ENCODE measurements around the gene LACTB.

LACTB gene

GRCh38 chr15:63157891-63158431, 36.3 kb downstream of the LACTB start:
- no peak for DNase-seq (ENCODE audit: low read depth)

GRCh38 chr15:63160638-63161037, 39.0 kb downstream of the LACTB start:
- no peak overlapping the region for H3K4me3 ChIP-seq (ENCODE audit: low read depth, low read length)
- TF ChIP-seq, protein P1, sequence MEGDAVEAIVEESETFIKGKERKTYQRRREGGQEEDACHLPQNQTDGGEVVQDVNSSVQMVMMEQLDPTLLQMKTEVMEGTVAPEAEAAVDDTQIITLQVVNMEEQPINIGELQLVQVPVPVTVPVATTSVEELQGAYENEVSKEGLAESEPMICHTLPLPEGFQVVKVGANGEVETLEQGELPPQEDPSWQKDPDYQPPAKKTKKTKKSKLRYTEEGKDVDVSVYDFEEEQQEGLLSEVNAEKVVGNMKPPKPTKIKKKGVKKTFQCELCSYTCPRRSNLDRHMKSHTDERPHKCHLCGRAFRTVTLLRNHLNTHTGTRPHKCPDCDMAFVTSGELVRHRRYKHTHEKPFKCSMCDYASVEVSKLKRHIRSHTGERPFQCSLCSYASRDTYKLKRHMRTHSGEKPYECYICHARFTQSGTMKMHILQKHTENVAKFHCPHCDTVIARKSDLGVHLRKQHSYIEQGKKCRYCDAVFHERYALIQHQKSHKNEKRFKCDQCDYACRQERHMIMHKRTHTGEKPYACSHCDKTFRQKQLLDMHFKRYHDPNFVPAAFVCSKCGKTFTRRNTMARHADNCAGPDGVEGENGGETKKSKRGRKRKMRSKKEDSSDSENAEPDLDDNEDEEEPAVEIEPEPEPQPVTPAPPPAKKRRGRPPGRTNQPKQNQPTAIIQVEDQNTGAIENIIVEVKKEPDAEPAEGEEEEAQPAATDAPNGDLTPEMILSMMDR (IDR thresholded peaks at IDR 0.05; ENCODE audit: low read depth, low read length, missing control alignments), result no peak
- no peak for DNase-seq (ENCODE audit: low read depth)

More at GRCh38 chr15:63157891-63158431, 36.3 kb downstream of the LACTB start:
- H3K4me3 ChIP-seq (ENCODE audit: low read depth, low read length), result peak overlapping the region; percentile 75
- TF ChIP-seq, protein P1 (IDR thresholded peaks at IDR 0.05; ENCODE audit: low read depth, low read length, missing control alignments), result no peak

GRCh38 chr15:63163217-63163616, 41.6 kb downstream of the LACTB start:
- no peak for DNase-seq (ENCODE audit: low read depth)
- TF ChIP-seq, protein P1 (IDR thresholded peaks at IDR 0.05; ENCODE audit: low read depth, low read length, missing control alignments), result no peak
- no peak overlapping the region for H3K4me3 ChIP-seq (ENCODE audit: low read depth, low read length)

- H3K4me3 ChIP-seq (ENCODE audit: low read depth, low read length), result no peak overlapping the region
- no peak for DNase-seq (ENCODE audit: low read depth)
- TF ChIP-seq, protein P1 (IDR thresholded peaks at IDR 0.05; ENCODE audit: low read depth, low read length, missing control alignments), result no peak
These were observed 43.7 kb downstream of the LACTB start for GRCh38 chr15:63165166-63165859.

GRCh38 chr15:63166219-63166618, 44.6 kb downstream of the LACTB start:
- H3K4me3 ChIP-seq (ENCODE audit: low read depth, low read length), result no peak overlapping the region
- TF ChIP-seq, protein P1 (IDR thresholded peaks at IDR 0.05; ENCODE audit: low read depth, low read length, missing control alignments), result no peak
- no peak for DNase-seq (ENCODE audit: low read depth)

DNA sequence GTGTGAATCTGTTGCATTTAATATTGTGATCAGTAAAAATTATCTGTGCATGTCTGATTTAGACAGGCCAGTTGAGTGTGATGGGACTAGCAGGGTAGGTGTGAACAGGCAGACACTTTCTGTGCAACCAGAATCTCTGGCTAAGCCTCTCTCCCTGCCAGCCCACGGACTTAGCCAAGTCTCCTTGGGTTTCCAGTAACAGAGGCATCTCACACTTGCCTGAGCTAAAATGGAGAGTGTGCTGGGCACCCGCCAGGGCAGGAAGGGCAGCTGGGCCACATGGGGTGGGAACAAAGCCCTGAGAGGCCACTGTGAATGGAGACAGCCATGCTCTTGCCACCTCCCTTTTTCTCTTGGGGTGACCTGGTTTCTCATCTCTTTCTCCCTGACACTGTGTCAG, 48.1 kb downstream of the LACTB start:
- no peak overlapping the region for H3K4me3 ChIP-seq (ENCODE audit: low read depth, low read length)
- DNase-seq (ENCODE audit: low read depth), result no peak
- TF ChIP-seq, protein P1 (IDR thresholded peaks at IDR 0.05; ENCODE audit: low read depth, low read length, missing control alignments), result no peak

- TF ChIP-seq, protein P1 (IDR thresholded peaks at IDR 0.05; ENCODE audit: low read depth, low read length, missing control alignments), result no peak
- H3K4me3 ChIP-seq (ENCODE audit: low read depth, low read length), result no peak overlapping the region
- DNase-seq (ENCODE audit: low read depth), result no peak
These were observed 50.7 kb downstream of the LACTB start for GRCh38 chr15:63172376-63172775.

All from GM12864 (cell line).